CD14-positive monocyte (primary cell): ENCODE data around the gene KLHDC7B. TPM values are rescaled to one million over a fixed set of nuclear protein-coding genes. Genes with fewer than 3 reads are reported as not detected.

Experiments used
- DNase-seq, 3 donors: peaks; one replicate each; pipeline ENCODE4 v3.0.0-alpha.2; 2011 to 2022
- H2AFZ ChIP-seq: 2 replicates; pipeline ENCODE4 v1.6.0; 2012; ENCODE audit warnings: mild to moderate bottlenecking, low read depth, low read length, inconsistent platforms; ENCODE audit not compliant: insufficient read depth, poor library complexity, severe bottlenecking
- H3K27ac ChIP-seq, 2 donors: 1 replicate in 1 of 2; 2 replicates in 1 of 2; pipeline ENCODE4 v1.5.1; 2012 to 2013; ENCODE audit warnings: low read length in 2 of 2, control low read depth in 1 of 2, inconsistent platforms in 1 of 2, low read depth in 1 of 2, mild to moderate bottlenecking in 1 of 2
- H3K27me3 ChIP-seq, 2 donors: one replicate each; pipeline versions ENCODE4 v1.6.0 to v1.6.1; 2011 to 2013; ENCODE audit warnings: low read length in 2 of 2; ENCODE audit not compliant: control insufficient read depth in 2 of 2, insufficient read depth in 2 of 2
- H3K36me3 ChIP-seq, 2 donors: replicated peaks in 1 of 2; 1 replicate in 1 of 2; 2 replicates in 1 of 2; pipeline versions ENCODE4 v1.5.1 to v1.6.1; 2012 to 2013; ENCODE audit warnings: low read length in 2 of 2, control low read depth in 1 of 2, inconsistent platforms in 1 of 2, mild to moderate bottlenecking in 1 of 2; ENCODE audit not compliant: insufficient read depth in 2 of 2, control insufficient read depth in 1 of 2
- H3K4me1 ChIP-seq, 2 donors: 1 replicate in 1 of 2; 2 replicates in 1 of 2; pipeline versions ENCODE4 v1.5.1 to v1.6.1; 2012 to 2013; ENCODE audit warnings: low read length in 2 of 2, control low read depth in 1 of 2, inconsistent platforms in 1 of 2, mild to moderate bottlenecking in 1 of 2, moderate library complexity in 1 of 2; ENCODE audit not compliant: insufficient read depth in 2 of 2, control insufficient read depth in 1 of 2
- H3K4me2 ChIP-seq: replicated peaks from 2 replicates; pipeline ENCODE3; 2012; ENCODE audit warnings: low read length, moderate library complexity, mild to moderate bottlenecking; ENCODE audit not compliant: poor library complexity, severe bottlenecking; ENCODE audit errors: extremely low read depth
- H3K4me3 ChIP-seq, 3 experiments: fragments of 200-600 bp in 1 of 3; sonication (generic) in 1 of 3; replicated peaks in 1 of 3; 1 replicate in 2 of 3; 2 replicates in 1 of 3; pipeline ENCODE4 v1.5.1; 2011 to 2013; ENCODE audit warnings: low read length in 3 of 3, mild to moderate bottlenecking in 3 of 3, control low read depth in 2 of 3, low read depth in 2 of 3, inconsistent platforms in 1 of 3, moderate library complexity in 1 of 3
- H3K79me2 ChIP-seq: 2 replicates; pipeline ENCODE4 v1.6.0; 2012; ENCODE audit warnings: mild to moderate bottlenecking, control low read depth, inconsistent platforms, low read length, moderate library complexity; ENCODE audit not compliant: insufficient read depth
- H3K9ac ChIP-seq: 2 replicates; pipeline ENCODE4 v1.6.0; 2017; ENCODE audit warnings: low read length, mild to moderate bottlenecking; ENCODE audit not compliant: insufficient read depth, poor library complexity, severe bottlenecking
- H3K9me3 ChIP-seq, 2 donors: replicated peaks in 1 of 2; 1 replicate in 1 of 2; 2 replicates in 1 of 2; pipeline versions ENCODE4 v1.5.1 to v1.6.1; 2012 to 2013; ENCODE audit warnings: low read length in 2 of 2, control low read depth in 1 of 2; ENCODE audit not compliant: control insufficient read depth in 1 of 2, insufficient read depth in 1 of 2
- H4K20me1 ChIP-seq: 2 replicates; pipeline ENCODE4 v1.6.0; 2012; ENCODE audit warnings: mild to moderate bottlenecking, low read length, control low read depth, moderate library complexity; ENCODE audit not compliant: insufficient read depth
- H3K27ac Mint-ChIP-seq, 7 donors: one replicate each; pipeline ENCODE4 v1.8.0; 2020; ENCODE audit warnings: mild to moderate bottlenecking in 7 of 7, mixed read lengths in 7 of 7, moderate library complexity in 6 of 7, inconsistent platforms in 2 of 7
- H3K27me3 Mint-ChIP-seq, 3 donors: one replicate each; pipeline ENCODE4 v1.8.0; 2021 to 2022; ENCODE audit warnings: low read depth in 3 of 3, mild to moderate bottlenecking in 3 of 3, mixed read lengths in 3 of 3, moderate library complexity in 3 of 3, inconsistent platforms in 1 of 3
- H3K36me3 Mint-ChIP-seq, 2 donors: one replicate each; pipeline ENCODE4 v1.8.0; 2020; ENCODE audit warnings: mixed read lengths in 2 of 2, inconsistent platforms in 1 of 2, mild to moderate bottlenecking in 1 of 2
- H3K4me1 Mint-ChIP-seq: one replicate; pipeline ENCODE4 v1.8.0; 2020; ENCODE audit warnings: mild to moderate bottlenecking, mixed read lengths
- H3K4me3 Mint-ChIP-seq, 2 donors: one replicate each; pipeline ENCODE4 v1.8.0; 2020; ENCODE audit warnings: mild to moderate bottlenecking in 2 of 2, mixed read lengths in 2 of 2, moderate library complexity in 1 of 2
- H3K9me3 Mint-ChIP-seq, 7 donors: one replicate each; pipeline ENCODE4 v1.8.0; 2020 to 2022; ENCODE audit warnings: mixed read lengths in 7 of 7, mild to moderate bottlenecking in 6 of 7, moderate library complexity in 6 of 7, inconsistent platforms in 2 of 7
- CTCF ChIP-seq: fragments of 200-600 bp; IDR thresholded peaks from one replicate; pipeline ENCODE4 v1.8.0; 2022; ENCODE audit warnings: antibody characterized with exemption, mild to moderate bottlenecking
- WGBS: methylation state at CpG from one replicate; pipeline ENCODE4 v1.1.5; 2013; ENCODE audit warnings: missing lambda C conversion rate; ENCODE audit not compliant: insufficient coverage; 5-methylcytosine and 5-hydroxymethylcytosine counted together
- intact Hi-C, 2 donors: fragments of 100-400 bp; cut with micrococcal nuclease; formaldehyde crosslinking; loops; one replicate each; pipeline versions ENCODE4 v1.15.0 to v1.15.1; 2023
- polyA plus RNA-seq, 3 donors: library from polyadenylated mRNA; depleted of rRNA in 1 of 3; unstranded in 2 of 3; stranded (reverse) in 1 of 3; fragments of 300-500 nt in 2 of 3; fragments of >200 nt in 1 of 3; fragmentation: Illumina TruSeq in 2 of 3; gene quantifications; 1 replicate in 2 of 3; 2 replicates in 1 of 3; pipeline ENCODE4 v1.2.3, GENCODE V29; 2012 to 2021

Gene KLHDC7B
- polyA plus RNA-seq, 3 donors, result 0.88 to 4.3 (median 1.4) TPM

- H3K9me3 Mint-ChIP-seq, result no peaks in the 10 kb centered on the region
- Histone ChIP-seq H3K4me3 (no peak overlapping the region), H3K36me3 (peaks cover 13 to 15% of the 10 kb centered on the region in 2 donors), H3K9me3 (no peaks in the 10 kb centered on the region), H3K9ac (no peak overlapping the region), H4K20me1 (no peaks in the 10 kb centered on the region), H2AFZ (no peak overlapping the region), H3K4me1 (no peaks in the 10 kb centered on the region), H3K27ac (no peak overlapping the region), H3K27me3 (no peaks in the 10 kb centered on the region), H3K79me2 (no peaks in the 10 kb centered on the region), H3K4me2 (no peak overlapping the region)
- H3K27me3 Mint-ChIP-seq, result peaks cover 6 to 10% (median 10%) of the 10 kb centered on the region in 3 donors
- peaks cover 5 to 14% of the 10 kb centered on the region in 2 donors for H3K36me3 Mint-ChIP-seq
- H3K4me3 Mint-ChIP-seq, result no peak overlapping the region
- peaks cover 2% of the 10 kb centered on the region for H3K4me1 Mint-ChIP-seq
- no peak overlapping the region for H3K27ac Mint-ChIP-seq
- intact Hi-C loops, result loop anchor here (5.0 to 10.0 kb wide), 2 partner anchors 144 to 246 kb away; partner anchors contain the start of gene HDAC10 (in 2 of the 2)
- peak; percentile 66 for TF ChIP-seq CTCF
- DNase-seq, result peak; percentile 34 to 58 (median 53)
- WGBS, result 24% methylated on average over 5 of the region's 13 CpGs
Observed at GRCh38 chr22:50498322-50498890, 47.3 kb upstream of the KLHDC7B start.

- 93% methylated on average over 11 of the region's 12 CpGs for WGBS
- H3K9me3 ChIP-seq, result no peaks in the 10 kb centered on the region
- peaks cover 8% of the 10 kb centered on the region for H3K79me2 ChIP-seq
- peaks cover 25 to 28% of the 10 kb centered on the region in 2 donors for H3K36me3 ChIP-seq
- H3K27me3 ChIP-seq, result no peaks in the 10 kb centered on the region
- no peak overlapping the region for H2AFZ ChIP-seq
- H4K20me1 ChIP-seq, result no peaks in the 10 kb centered on the region
- Mint-ChIP-seq H3K4me1 (peaks cover 2% of the 10 kb centered on the region), H3K27me3 (peaks cover 5 to 10% (median 10%) of the 10 kb centered on the region in 3 donors), H3K36me3 (peaks cover 10 to 20% of the 10 kb centered on the region in 2 donors), H3K4me3 (no peak overlapping the region), H3K27ac (no peak overlapping the region), H3K9me3 (no peaks in the 10 kb centered on the region)
- no peak overlapping the region for H3K27ac ChIP-seq
- TF ChIP-seq CTCF, result no peak
- intact Hi-C loops, result no loop called here
- no peak overlapping the region for H3K4me3 ChIP-seq
- no peaks in the 10 kb centered on the region for H3K4me1 ChIP-seq
- H3K4me2 ChIP-seq, result no peak overlapping the region
- H3K9ac ChIP-seq, result no peak overlapping the region
- no peak for DNase-seq
Observed at GRCh38 chr22:50500452-50500851, 45.2 kb upstream of the KLHDC7B start.
